Neural crest cell (in vitro differentiated cells): ENCODE measurements around the gene CARTPT. TPM values are rescaled to one million over a fixed set of nuclear protein-coding genes. Genes with fewer than 3 reads are reported as not detected.

ENCODE experiments used
- DNase-seq: peaks from one replicate; pipeline ENCODE4 v3.0.0; 2021; ENCODE audit warnings: low read depth, mixed read lengths, low spot score
- H3K27ac Mint-ChIP-seq: one replicate; pipeline ENCODE4 v1.8.0; 2021; ENCODE audit warnings: mild to moderate bottlenecking, mixed read lengths; ENCODE audit not compliant: unreplicated experiment
- H3K27me3 Mint-ChIP-seq: 2 replicates; pipeline ENCODE4 v1.8.0; 2021; ENCODE audit warnings: low read depth, mild to moderate bottlenecking, mixed read lengths
- H3K36me3 Mint-ChIP-seq: 2 replicates; pipeline ENCODE4 v1.8.0; 2021; ENCODE audit warnings: low read depth, mild to moderate bottlenecking, mixed read lengths
- H3K4me1 Mint-ChIP-seq: 2 replicates; pipeline ENCODE4 v1.8.0; 2021; ENCODE audit warnings: mixed read lengths
- H3K4me3 Mint-ChIP-seq: one replicate; pipeline ENCODE4 v1.8.0; 2021; ENCODE audit warnings: mild to moderate bottlenecking, mixed read lengths
- H3K9me3 Mint-ChIP-seq: 2 replicates; pipeline ENCODE4 v1.8.0; 2021; ENCODE audit warnings: mixed read lengths
- total RNA-seq: library from RNA; stranded (reverse); gene quantifications from 2 replicates; pipeline ENCODE4 v1.2.1, GENCODE V29; 2021
- TF ChIP-seq, protein P1 (sequence below): fragments of 200-600 bp; sonication (generic); conservative IDR thresholded peaks from 2 replicates; pipeline ENCODE4 v1.5.0; 2021; ENCODE audit warnings: antibody characterized with exemption, mild to moderate bottlenecking

The CARTPT gene
- total RNA-seq, 1 donor from 2014 or later, result not detected

DNA sequence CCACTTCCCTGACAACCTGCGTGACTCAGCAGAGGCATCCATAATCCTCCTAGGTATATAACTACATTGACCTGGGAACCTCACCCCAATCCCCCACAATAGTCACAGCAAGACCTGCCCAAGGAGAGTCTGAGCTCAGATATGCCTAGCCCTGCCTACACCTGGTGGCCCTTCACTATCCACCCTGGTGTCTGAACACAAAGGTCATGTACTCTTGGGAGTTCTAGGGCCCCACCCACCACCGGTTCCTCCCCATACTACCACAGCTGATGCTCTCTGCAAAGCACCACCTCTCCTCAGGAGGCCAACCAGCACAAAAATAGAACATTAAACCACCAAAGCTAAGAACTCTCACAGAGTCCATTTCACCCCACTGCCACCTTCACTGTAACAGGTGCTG, 34.8 kb upstream of the CARTPT start:
- Mint-ChIP-seq H3K4me1 (no peaks in the 10 kb centered on the region), H3K27ac (no peak overlapping the region), H3K4me3 (no peak overlapping the region), H3K27me3 (peaks cover 16% of the 10 kb centered on the region), H3K36me3 (no peaks in the 10 kb centered on the region), H3K9me3 (peaks cover 6% of the 10 kb centered on the region)
- TF ChIP-seq, protein P1, sequence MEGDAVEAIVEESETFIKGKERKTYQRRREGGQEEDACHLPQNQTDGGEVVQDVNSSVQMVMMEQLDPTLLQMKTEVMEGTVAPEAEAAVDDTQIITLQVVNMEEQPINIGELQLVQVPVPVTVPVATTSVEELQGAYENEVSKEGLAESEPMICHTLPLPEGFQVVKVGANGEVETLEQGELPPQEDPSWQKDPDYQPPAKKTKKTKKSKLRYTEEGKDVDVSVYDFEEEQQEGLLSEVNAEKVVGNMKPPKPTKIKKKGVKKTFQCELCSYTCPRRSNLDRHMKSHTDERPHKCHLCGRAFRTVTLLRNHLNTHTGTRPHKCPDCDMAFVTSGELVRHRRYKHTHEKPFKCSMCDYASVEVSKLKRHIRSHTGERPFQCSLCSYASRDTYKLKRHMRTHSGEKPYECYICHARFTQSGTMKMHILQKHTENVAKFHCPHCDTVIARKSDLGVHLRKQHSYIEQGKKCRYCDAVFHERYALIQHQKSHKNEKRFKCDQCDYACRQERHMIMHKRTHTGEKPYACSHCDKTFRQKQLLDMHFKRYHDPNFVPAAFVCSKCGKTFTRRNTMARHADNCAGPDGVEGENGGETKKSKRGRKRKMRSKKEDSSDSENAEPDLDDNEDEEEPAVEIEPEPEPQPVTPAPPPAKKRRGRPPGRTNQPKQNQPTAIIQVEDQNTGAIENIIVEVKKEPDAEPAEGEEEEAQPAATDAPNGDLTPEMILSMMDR, result no peak
- DNase-seq, result no peak

DNA sequence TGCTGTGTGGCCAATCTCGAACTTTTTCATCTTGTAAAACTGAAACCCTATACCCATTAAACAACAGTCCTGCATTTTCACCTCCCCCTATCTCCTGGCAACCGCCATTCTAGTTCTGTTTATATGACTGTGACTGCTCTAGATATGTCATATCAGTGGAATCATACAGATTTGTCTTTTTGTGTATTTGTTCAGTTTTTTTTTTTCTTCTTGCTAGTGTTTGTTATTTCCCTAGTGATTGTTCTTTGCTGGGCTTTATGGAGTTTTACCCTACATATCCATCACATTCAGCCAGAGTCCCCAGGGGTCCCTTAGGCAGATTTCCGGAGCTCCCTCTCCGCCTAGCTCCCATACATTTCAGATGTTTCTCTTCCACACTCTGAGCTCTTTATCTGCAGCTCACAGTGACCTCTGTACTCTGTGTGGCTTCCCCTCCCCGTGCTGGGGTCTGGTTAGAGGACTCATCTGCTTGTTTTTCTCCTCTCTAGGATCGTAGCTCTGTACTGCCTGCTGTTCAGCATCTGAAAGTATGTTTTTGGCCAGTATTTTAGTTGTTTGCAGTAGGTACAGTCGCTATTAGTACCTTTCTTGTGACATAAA, 25.1 kb upstream of the CARTPT start:
- no peaks in the 10 kb centered on the region for H3K27me3 Mint-ChIP-seq
- H3K4me3 Mint-ChIP-seq, result no peak overlapping the region
- no peak overlapping the region for H3K27ac Mint-ChIP-seq
- TF ChIP-seq, protein P1, result no peak
- no peak for DNase-seq
- H3K36me3 Mint-ChIP-seq, result no peaks in the 10 kb centered on the region
- H3K4me1 Mint-ChIP-seq, result peaks cover 11% of the 10 kb centered on the region
- no peaks in the 10 kb centered on the region for H3K9me3 Mint-ChIP-seq

DNA sequence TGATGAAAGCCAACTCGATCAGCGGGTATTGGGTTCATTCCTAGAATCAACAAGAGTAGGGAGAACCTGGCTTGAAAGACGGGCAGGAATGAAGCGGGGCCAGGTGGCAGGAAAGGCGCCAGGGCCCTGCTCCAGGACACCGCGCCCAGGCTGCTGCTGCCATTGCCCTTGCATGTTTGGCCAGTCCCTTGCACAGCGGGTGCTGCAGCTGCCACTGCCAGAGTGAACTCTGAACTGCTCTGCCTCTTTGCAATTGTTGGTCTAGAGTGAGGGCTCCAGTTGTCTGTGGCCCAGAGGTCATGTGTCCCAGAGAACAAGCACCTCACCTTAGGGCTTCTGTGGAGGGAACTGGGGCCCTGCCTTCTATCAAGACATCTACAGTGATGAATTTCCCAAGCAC, 24.0 kb upstream of the CARTPT start:
- TF ChIP-seq, protein P1, result no peak
- Mint-ChIP-seq H3K4me3 (no peak overlapping the region), H3K9me3 (no peaks in the 10 kb centered on the region), H3K27ac (no peak overlapping the region), H3K4me1 (peaks cover 16% of the 10 kb centered on the region), H3K27me3 (no peaks in the 10 kb centered on the region), H3K36me3 (no peaks in the 10 kb centered on the region)
- DNase-seq, result no peak

DNA sequence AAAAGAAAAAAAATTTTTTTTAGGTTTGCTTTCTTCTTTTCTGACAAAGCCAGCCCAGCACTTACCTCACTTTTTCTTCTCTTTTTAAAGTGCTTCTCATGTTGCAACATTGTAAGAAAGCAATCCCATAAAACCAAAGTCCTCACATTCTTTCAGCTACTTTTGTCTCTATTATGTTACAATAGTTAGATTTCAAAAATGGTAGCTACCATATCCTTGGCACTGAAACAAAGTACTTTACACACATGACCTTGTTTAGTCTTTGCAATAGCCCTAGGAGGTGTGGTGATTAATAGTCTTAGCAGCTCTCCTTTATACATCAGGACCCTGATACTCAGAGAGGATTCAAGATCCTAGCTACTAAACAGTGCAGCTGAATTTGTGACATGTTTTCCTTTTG, 23.5 kb upstream of the CARTPT start:
- Mint-ChIP-seq H3K4me3 (no peak overlapping the region), H3K9me3 (no peaks in the 10 kb centered on the region), H3K4me1 (peaks cover 16% of the 10 kb centered on the region), H3K27ac (no peak overlapping the region), H3K27me3 (no peaks in the 10 kb centered on the region), H3K36me3 (no peaks in the 10 kb centered on the region)
- no peak for DNase-seq
- TF ChIP-seq, protein P1, result no peak

DNA sequence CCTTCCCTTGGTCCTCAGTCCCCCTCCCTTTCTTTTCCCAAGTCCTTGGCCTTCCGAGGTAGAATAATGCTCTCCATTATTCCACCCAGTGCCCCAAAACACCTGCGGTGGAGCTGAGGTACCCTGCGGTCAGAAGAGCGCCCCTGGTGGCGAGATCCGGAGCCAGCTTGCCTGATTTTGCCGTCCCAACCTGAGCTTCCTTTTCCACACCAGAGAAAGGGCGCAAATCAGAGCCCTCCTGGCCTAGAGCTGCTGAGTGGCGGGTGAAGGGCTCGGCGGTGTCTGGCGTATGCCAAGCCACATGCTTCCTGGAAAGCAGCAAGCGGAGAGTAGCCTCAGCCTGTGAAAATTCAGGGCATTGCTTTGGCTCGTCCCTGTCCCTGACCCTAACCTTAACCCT, 21.1 kb upstream of the CARTPT start:
- Mint-ChIP-seq H3K4me3 (no peak overlapping the region), H3K36me3 (no peaks in the 10 kb centered on the region), H3K9me3 (no peaks in the 10 kb centered on the region), H3K4me1 (peaks cover 19% of the 10 kb centered on the region), H3K27ac (no peak overlapping the region), H3K27me3 (no peaks in the 10 kb centered on the region)
- TF ChIP-seq, protein P1, result peak; percentile 56
- DNase-seq, result no peak

DNA sequence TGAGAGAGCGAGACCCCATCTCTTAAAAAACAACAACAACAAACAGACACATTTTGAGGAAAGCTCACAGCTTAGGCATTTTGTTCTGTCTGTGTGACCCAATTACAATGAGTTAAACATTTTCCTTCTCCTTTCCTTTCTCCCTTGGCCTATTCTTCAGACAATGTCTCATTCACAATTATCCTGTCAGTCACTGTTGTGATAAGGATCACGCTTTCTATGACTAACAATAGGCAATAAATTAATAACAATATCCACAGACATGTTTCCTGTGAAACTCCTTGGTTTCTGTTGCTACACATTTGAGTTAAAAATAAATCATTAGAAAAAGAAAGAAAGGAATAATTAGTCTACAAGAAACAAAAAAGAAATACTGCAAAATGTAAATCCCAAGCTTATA, 19.8 kb upstream of the CARTPT start:
- no peak overlapping the region for H3K4me3 Mint-ChIP-seq
- no peaks in the 10 kb centered on the region for H3K36me3 Mint-ChIP-seq
- no peak overlapping the region for H3K27ac Mint-ChIP-seq
- no peak for DNase-seq
- H3K4me1 Mint-ChIP-seq, result peaks cover 22% of the 10 kb centered on the region
- TF ChIP-seq, protein P1, result no peak
- H3K27me3 Mint-ChIP-seq, result no peaks in the 10 kb centered on the region
- no peaks in the 10 kb centered on the region for H3K9me3 Mint-ChIP-seq
